ENCODE measurements around the gene GTF3C1. TPM values are rescaled to one million over a fixed set of nuclear protein-coding genes. Genes with fewer than 3 reads are reported as not detected.

GTF3C1 gene
- total RNA-seq, 1 experiment from 2014 or later, result 38.1 TPM

DNA sequence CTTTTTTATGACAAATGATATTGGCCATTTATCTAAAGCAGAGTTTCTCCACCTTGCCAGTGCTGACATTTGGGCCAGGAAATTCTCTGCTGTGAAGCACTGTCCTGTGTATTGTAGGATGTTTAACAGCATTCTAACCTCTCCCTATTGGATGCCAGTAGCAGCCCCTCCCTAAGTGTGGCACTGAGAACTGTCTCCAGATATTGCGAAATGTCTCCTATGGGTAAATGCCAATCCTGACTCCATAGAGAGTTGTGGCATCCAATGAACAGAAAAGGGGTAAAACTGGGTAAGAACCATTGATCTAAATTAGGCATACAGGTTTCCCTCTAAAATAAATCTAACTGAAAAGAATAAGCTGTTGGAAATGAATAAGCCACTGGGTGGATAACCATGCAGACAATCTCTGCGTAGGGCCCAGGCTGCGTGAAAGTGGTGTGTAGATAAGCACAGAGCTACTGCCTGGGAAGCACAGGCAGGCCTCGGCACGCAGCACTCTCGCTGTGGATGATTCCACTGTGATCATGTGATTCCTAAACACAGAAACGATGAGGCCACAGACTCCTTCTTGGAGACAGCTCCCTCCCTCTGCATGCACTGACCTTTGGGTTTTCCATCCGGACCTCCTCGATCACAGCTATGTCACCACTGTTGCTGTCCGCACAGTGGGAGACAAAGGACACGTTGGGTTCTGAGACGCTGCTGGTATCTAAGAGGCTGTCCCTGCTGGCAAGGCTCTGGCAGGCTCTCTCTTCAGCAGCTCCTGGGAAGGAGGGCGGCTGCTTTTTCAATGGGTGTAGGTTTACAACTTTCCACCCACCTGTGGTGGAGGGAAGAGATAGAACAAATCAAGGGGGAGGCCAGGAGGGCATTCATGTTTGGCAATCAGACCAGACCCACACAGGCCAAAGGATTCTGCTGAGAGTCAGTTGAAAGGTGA lies 44.1 kb downstream of the GTF3C1 start:
- BruUV-seq (replicated peaks), result no TSS peak
- CTCF ChIA-PET, result interaction anchor here (0.6 to 1.3 kb wide), 3 partner anchors 528 to 565 kb away, joined by 3 read pairs; no protein-coding TSS in a partner anchor
- POLR2A ChIA-PET, result no interaction called here
- Mint-ChIP-seq H3K36me3 (ENCODE audit: insufficient read depth, unreplicated experiment) (peaks cover 97% of the 10 kb centered on the region), H3K4me1 (ENCODE audit: insufficient read depth, unreplicated experiment) (peaks cover 7% of the 10 kb centered on the region), H3K9me3 (ENCODE audit: unreplicated experiment) (no peaks in the 10 kb centered on the region), H3K27ac (ENCODE audit: low read depth, unreplicated experiment) (no peak overlapping the region), H3K4me3 (ENCODE audit: unreplicated experiment) (no peak overlapping the region), H3K27me3 (ENCODE audit: insufficient read depth, unreplicated experiment) (no peaks in the 10 kb centered on the region)
- DNase-seq (ENCODE audit: unreplicated experiment), result peak; percentile 48
- TF ChIP-seq, protein P1, sequence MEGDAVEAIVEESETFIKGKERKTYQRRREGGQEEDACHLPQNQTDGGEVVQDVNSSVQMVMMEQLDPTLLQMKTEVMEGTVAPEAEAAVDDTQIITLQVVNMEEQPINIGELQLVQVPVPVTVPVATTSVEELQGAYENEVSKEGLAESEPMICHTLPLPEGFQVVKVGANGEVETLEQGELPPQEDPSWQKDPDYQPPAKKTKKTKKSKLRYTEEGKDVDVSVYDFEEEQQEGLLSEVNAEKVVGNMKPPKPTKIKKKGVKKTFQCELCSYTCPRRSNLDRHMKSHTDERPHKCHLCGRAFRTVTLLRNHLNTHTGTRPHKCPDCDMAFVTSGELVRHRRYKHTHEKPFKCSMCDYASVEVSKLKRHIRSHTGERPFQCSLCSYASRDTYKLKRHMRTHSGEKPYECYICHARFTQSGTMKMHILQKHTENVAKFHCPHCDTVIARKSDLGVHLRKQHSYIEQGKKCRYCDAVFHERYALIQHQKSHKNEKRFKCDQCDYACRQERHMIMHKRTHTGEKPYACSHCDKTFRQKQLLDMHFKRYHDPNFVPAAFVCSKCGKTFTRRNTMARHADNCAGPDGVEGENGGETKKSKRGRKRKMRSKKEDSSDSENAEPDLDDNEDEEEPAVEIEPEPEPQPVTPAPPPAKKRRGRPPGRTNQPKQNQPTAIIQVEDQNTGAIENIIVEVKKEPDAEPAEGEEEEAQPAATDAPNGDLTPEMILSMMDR (IDR thresholded peaks at IDR 0.05; ENCODE audit: unreplicated experiment), result no peak
- intact Hi-C loops (cut with micrococcal nuclease), result no loop called here

DNA sequence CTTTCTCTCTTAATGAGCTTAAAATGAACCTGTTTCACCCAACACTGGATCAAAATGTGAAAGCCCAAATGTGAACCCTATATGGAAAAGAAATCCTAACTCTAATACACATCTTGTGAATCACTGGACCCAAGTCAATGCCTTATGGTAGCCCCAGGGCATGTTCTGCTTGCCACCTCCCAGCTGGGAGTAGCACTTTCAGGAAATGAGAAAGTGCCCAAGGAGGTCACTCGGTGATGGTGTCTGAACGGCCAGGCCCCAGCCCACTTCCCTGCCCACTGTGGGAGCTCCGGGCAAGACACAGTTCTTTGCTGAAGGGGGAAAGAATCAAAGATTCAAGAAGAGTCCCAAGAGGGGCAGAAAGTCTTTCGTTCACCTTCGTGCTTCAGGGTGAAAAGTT lies 46.1 kb downstream of the GTF3C1 start:
- BruUV-seq (replicated peaks), result no TSS peak
- POLR2A ChIA-PET, result interaction anchor here (0.8 kb wide), 1 partner anchor 98 kb away, joined by 4 read pairs; no protein-coding TSS in a partner anchor
- Mint-ChIP-seq H3K9me3 (ENCODE audit: unreplicated experiment) (no peaks in the 10 kb centered on the region), H3K4me1 (ENCODE audit: insufficient read depth, unreplicated experiment) (peaks cover 7% of the 10 kb centered on the region), H3K4me3 (ENCODE audit: unreplicated experiment) (no peak overlapping the region), H3K27me3 (ENCODE audit: insufficient read depth, unreplicated experiment) (no peaks in the 10 kb centered on the region), H3K36me3 (ENCODE audit: insufficient read depth, unreplicated experiment) (peaks cover 95% of the 10 kb centered on the region), H3K27ac (ENCODE audit: low read depth, unreplicated experiment) (no peak overlapping the region)
- intact Hi-C loops (cut with micrococcal nuclease), result no loop called here
- TF ChIP-seq, protein P1 (IDR thresholded peaks at IDR 0.05; ENCODE audit: unreplicated experiment), result no peak
- CTCF ChIA-PET, result interaction anchor here (1.5 kb wide), 1 partner anchor 567 kb away, joined by 4 read pairs; no protein-coding TSS in a partner anchor
- DNase-seq (ENCODE audit: unreplicated experiment), result peak; percentile 9

DNA sequence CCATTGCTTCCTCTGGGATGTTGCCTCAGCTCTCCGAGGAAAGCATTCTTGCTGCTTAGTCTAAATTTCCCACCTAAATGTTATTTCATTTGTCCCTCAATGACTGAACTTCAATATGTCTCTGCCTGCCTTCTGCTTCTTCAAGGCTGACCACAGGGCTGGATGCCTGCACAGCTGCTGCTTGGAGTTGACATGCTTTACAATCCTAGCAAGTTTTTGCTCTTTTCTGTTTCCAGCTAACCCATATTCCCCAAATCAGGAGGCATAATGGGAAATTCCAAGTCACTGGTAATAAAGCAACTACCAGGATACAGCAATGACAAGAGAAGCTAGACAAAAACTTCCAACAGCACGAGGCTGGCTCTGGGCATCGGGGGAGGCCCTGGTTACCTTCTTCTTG lies 48.9 kb downstream of the GTF3C1 start:
- no peak for DNase-seq (ENCODE audit: unreplicated experiment)
- ChIA-PET POLR2A (no interaction called here), CTCF (interaction anchor here (1.9 kb wide), 1 partner anchor 44 kb away, joined by 7 read pairs; no protein-coding TSS in a partner anchor)
- intact Hi-C loops (cut with micrococcal nuclease), result no loop called here
- BruUV-seq (replicated peaks), result no TSS peak
- TF ChIP-seq, protein P1 (IDR thresholded peaks at IDR 0.05; ENCODE audit: unreplicated experiment), result no peak
- Mint-ChIP-seq H3K27me3 (ENCODE audit: insufficient read depth, unreplicated experiment) (no peaks in the 10 kb centered on the region), H3K9me3 (ENCODE audit: unreplicated experiment) (no peaks in the 10 kb centered on the region), H3K4me1 (ENCODE audit: insufficient read depth, unreplicated experiment) (peaks cover 7% of the 10 kb centered on the region), H3K27ac (ENCODE audit: low read depth, unreplicated experiment) (no peak overlapping the region), H3K36me3 (ENCODE audit: insufficient read depth, unreplicated experiment) (peaks cover 97% of the 10 kb centered on the region), H3K4me3 (ENCODE audit: unreplicated experiment) (no peak overlapping the region)

- Mint-ChIP-seq H3K9me3 (ENCODE audit: unreplicated experiment) (no peaks in the 10 kb centered on the region), H3K27me3 (ENCODE audit: insufficient read depth, unreplicated experiment) (no peaks in the 10 kb centered on the region), H3K4me1 (ENCODE audit: insufficient read depth, unreplicated experiment) (no peaks in the 10 kb centered on the region), H3K4me3 (ENCODE audit: unreplicated experiment) (no peak overlapping the region), H3K36me3 (ENCODE audit: insufficient read depth, unreplicated experiment) (peaks cover 97% of the 10 kb centered on the region), H3K27ac (ENCODE audit: low read depth, unreplicated experiment) (no peak overlapping the region)
- DNase-seq (ENCODE audit: unreplicated experiment), result no peak
- ChIA-PET CTCF (interaction anchor here (1.1 to 1.9 kb wide), 2 partner anchors 17 to 42 kb away, joined by 3 to 7 read pairs; no protein-coding TSS in a partner anchor), POLR2A (interaction anchor here (0.8 kb wide), 1 partner anchor 27 kb away, joined by 4 read pairs; no protein-coding TSS in a partner anchor)
- TF ChIP-seq, protein P1 (IDR thresholded peaks at IDR 0.05; ENCODE audit: unreplicated experiment), result no peak
- BruUV-seq (replicated peaks), result no TSS peak
- intact Hi-C loops (cut with micrococcal nuclease), result no loop called here
Measured at GRCh38 chr16:27499659-27500055, 50.1 kb downstream of the GTF3C1 start.

Data from MCF 10A (cell line).